SK-N-SH treated with all-trans-retinoic acid at 6 μM for 48 hours (cell line): ENCODE results near the gene COL5A2.

Source experiments
- BACH2 ChIP-seq: fragments of 250-450 bp; sonication (Bioruptor Pico); IDR thresholded peaks from 2 replicates; pipeline ENCODE4 v1.9.0; 2021; ENCODE audit warnings: mild to moderate bottlenecking, borderline replicate concordance
- CSRNP3 ChIP-seq: fragments of 250-450 bp; sonication (Bioruptor Pico); IDR thresholded peaks from 2 replicates; pipeline ENCODE4 v1.5.1; 2021; ENCODE audit warnings: mild to moderate bottlenecking, moderate library complexity
- ESRRG ChIP-seq: fragments of 250-450 bp; sonication (Bioruptor Pico); IDR thresholded peaks from 2 replicates; pipeline ENCODE4 v1.6.1; 2021; ENCODE audit warnings: mild to moderate bottlenecking
- OSR1 ChIP-seq: fragments of 250-450 bp; sonication (Bioruptor Pico); IDR thresholded peaks from 2 replicates; pipeline ENCODE4 v1.8.0; 2022; ENCODE audit warnings: moderate library complexity, mild to moderate bottlenecking, inconsistent platforms
- ZNF565 ChIP-seq: fragments of 450-650 bp; formaldehyde crosslinking; conservative IDR thresholded peaks from 2 replicates; pipeline ENCODE4 v1.5.0; 2020; ENCODE audit warnings: low read depth, mild to moderate bottlenecking, moderate library complexity
- TF ChIP-seq, protein P1 (sequence below): fragments of 250-450 bp; sonication (Bioruptor Pico); IDR thresholded peaks from 2 replicates; pipeline ENCODE4 v1.5.0; 2020; ENCODE audit warnings: mild to moderate bottlenecking, moderate library complexity
- TF ChIP-seq, protein P2 (sequence below): fragments of 250-450 bp; sonication (Bioruptor Pico); IDR thresholded peaks from 2 replicates; pipeline ENCODE4 v1.8.0; 2021; ENCODE audit warnings: low read depth, mild to moderate bottlenecking, moderate library complexity, borderline replicate concordance
- TF ChIP-seq, protein P3 (sequence below): fragments of 250-450 bp; sonication (Bioruptor Pico); IDR thresholded peaks from 2 replicates; pipeline ENCODE4 v1.8.0; 2020; ENCODE audit warnings: mild to moderate bottlenecking, moderate library complexity, borderline replicate concordance

DNA sequence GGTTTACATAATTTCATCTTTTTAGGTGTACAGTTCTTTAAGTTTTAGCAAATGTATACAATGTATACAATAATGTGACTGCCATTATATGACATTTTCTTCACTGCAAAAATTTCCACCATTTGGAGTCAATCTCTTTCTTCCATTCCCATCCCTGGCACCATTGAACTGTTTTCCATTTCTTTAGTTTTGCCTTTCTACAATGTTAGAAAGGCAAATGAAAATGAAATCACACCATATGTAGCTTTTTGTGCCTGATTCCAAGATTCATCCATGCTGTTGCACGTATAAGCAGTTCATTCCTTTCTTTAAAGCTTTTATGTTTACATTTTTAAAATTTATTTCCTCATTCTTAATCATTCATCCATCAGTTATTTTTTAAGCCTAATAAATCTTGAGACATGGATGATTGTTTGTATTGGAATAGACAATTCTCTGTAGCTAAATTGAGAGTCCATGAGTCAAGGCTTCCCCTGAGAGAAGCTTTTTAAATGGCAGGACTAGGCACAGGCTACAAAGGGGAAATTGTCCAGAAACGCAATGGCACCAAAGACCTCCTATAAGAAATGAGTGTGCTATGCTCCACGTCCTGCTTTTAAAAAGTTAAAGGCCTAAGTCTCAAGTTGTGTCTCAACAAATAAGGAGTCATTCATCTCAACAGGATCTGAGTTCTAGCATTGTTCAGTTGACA, 8.7 kb upstream of the COL5A2 start:
- TF ChIP-seq ZNF565 (CRISPR knock-in tag) (no peak), CSRNP3 (CRISPR knock-in tag) (no peak), ESRRG (CRISPR knock-in tag) (no peak), BACH2 (CRISPR knock-in tag) (no peak), OSR1 (CRISPR knock-in tag) (no peak)
- TF ChIP-seq, protein P1, sequence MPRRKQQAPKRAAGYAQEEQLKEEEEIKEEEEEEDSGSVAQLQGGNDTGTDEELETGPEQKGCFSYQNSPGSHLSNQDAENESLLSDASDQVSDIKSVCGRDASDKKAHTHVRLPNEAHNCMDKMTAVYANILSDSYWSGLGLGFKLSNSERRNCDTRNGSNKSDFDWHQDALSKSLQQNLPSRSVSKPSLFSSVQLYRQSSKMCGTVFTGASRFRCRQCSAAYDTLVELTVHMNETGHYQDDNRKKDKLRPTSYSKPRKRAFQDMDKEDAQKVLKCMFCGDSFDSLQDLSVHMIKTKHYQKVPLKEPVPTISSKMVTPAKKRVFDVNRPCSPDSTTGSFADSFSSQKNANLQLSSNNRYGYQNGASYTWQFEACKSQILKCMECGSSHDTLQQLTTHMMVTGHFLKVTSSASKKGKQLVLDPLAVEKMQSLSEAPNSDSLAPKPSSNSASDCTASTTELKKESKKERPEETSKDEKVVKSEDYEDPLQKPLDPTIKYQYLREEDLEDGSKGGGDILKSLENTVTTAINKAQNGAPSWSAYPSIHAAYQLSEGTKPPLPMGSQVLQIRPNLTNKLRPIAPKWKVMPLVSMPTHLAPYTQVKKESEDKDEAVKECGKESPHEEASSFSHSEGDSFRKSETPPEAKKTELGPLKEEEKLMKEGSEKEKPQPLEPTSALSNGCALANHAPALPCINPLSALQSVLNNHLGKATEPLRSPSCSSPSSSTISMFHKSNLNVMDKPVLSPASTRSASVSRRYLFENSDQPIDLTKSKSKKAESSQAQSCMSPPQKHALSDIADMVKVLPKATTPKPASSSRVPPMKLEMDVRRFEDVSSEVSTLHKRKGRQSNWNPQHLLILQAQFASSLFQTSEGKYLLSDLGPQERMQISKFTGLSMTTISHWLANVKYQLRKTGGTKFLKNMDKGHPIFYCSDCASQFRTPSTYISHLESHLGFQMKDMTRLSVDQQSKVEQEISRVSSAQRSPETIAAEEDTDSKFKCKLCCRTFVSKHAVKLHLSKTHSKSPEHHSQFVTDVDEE, result no peak
- TF ChIP-seq, protein P2, sequence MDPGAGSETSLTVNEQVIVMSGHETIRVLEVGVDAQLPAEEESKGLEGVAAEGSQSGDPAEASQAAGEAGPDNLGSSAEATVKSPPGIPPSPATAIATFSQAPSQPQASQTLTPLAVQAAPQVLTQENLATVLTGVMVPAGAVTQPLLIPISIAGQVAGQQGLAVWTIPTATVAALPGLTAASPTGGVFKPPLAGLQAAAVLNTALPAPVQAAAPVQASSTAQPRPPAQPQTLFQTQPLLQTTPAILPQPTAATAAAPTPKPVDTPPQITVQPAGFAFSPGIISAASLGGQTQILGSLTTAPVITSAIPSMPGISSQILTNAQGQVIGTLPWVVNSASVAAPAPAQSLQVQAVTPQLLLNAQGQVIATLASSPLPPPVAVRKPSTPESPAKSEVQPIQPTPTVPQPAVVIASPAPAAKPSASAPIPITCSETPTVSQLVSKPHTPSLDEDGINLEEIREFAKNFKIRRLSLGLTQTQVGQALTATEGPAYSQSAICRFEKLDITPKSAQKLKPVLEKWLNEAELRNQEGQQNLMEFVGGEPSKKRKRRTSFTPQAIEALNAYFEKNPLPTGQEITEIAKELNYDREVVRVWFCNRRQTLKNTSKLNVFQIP (CRISPR knock-in tag), result no peak
- TF ChIP-seq, protein P3, sequence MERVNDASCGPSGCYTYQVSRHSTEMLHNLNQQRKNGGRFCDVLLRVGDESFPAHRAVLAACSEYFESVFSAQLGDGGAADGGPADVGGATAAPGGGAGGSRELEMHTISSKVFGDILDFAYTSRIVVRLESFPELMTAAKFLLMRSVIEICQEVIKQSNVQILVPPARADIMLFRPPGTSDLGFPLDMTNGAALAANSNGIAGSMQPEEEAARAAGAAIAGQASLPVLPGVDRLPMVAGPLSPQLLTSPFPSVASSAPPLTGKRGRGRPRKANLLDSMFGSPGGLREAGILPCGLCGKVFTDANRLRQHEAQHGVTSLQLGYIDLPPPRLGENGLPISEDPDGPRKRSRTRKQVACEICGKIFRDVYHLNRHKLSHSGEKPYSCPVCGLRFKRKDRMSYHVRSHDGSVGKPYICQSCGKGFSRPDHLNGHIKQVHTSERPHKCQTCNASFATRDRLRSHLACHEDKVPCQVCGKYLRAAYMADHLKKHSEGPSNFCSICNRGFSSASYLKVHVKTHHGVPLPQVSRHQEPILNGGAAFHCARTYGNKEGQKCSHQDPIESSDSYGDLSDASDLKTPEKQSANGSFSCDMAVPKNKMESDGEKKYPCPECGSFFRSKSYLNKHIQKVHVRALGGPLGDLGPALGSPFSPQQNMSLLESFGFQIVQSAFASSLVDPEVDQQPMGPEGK (CRISPR knock-in tag), result no peak
